Esophagus squamous epithelium (tissue), 4 donors: ENCODE results near the gene AFAP1L2.
A peak's percentile ranks its signal among the peaks of the same experiment; 100 is the strongest.

Source experiments
- CTCF ChIP-seq, 6 experiments: fragments of 450-650 bp in 4 of 6; fragments of 200-600 bp in 2 of 6; sonication (generic) in 2 of 6; IDR thresholded peaks; one replicate each; pipeline ENCODE4 v1.5.1; 2016 to 2019; ENCODE audit warnings: antibody characterized with exemption in 6 of 6, mild to moderate bottlenecking in 4 of 6, moderate library complexity in 4 of 6
- POLR2A ChIP-seq, 4 donors: fragments of 450-650 bp; IDR thresholded peaks; one replicate each; pipeline ENCODE4 v1.6.1; 2017; ENCODE audit warnings: antibody characterized with exemption in 4 of 4, mild to moderate bottlenecking in 4 of 4, moderate library complexity in 3 of 4

- TF ChIP-seq CTCF (IDR thresholded peaks at IDR 0.05): no peak
- peak in 1 of 4 donors; percentile 64 for TF ChIP-seq POLR2A (IDR thresholded peaks at IDR 0.05)
These were observed at the start of gene AFAP1L2 for GRCh38 chr10:114404171-114405010.
